ENCODE data around the gene CD72.

The CD72 gene

GRCh38 chr9:35568196-35568595 is 50.0 kb downstream of the CD72 start:
- H3K36me3 Mint-ChIP-seq (ENCODE audit: low read depth) = no peaks in the 10 kb centered on the region
- H3K27ac Mint-ChIP-seq = no peak overlapping the region
- no peaks in the 10 kb centered on the region for H3K9me3 Mint-ChIP-seq
- peaks cover 34% of the 10 kb centered on the region for H3K4me1 Mint-ChIP-seq
- TF ChIP-seq CTCF (IDR thresholded peaks at IDR 0.05; ENCODE audit: unreplicated experiment in 3 of 3) = no peak
- no peaks in the 10 kb centered on the region for H3K27me3 Mint-ChIP-seq (ENCODE audit: low read depth)
- no peak overlapping the region for H3K4me3 Mint-ChIP-seq

DNA sequence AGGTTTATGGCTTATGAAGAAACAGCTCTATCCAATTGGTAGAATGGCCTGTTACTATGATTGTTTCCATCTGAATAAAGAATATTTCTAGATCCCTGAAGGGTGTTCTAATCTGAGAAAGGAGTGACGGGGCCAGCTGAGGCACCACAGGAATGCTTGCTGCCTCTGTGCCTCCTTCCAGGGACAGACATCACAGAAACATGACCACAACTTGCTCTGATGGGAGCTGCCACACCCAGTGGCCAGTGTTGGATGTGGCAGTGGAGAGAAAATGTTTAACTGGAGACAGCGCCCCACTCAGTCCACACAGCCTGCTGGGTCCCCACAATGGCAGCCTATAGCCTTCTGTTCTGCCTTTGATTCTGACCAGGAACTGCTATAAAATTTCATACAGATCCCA is 51.8 kb downstream of the CD72 start:
- no peaks in the 10 kb centered on the region for H3K36me3 Mint-ChIP-seq (ENCODE audit: low read depth)
- H3K4me3 Mint-ChIP-seq = no peak overlapping the region
- TF ChIP-seq CTCF (IDR thresholded peaks at IDR 0.05; ENCODE audit: unreplicated experiment in 3 of 3) = no peak
- peaks cover 35% of the 10 kb centered on the region for H3K4me1 Mint-ChIP-seq
- peaks cover 4% of the 10 kb centered on the region for H3K27me3 Mint-ChIP-seq (ENCODE audit: low read depth)
- H3K9me3 Mint-ChIP-seq = no peaks in the 10 kb centered on the region
- H3K27ac Mint-ChIP-seq = peak overlapping the region; percentile 1 to 9 (median 8)

GRCh38 chr9:35564658-35565061 is 53.6 kb downstream of the CD72 start:
- peak overlapping the region in 1 of 3 experiments; percentile 42 for H3K27ac Mint-ChIP-seq
- H3K27me3 Mint-ChIP-seq (ENCODE audit: low read depth) = peaks cover 4% of the 10 kb centered on the region
- H3K36me3 Mint-ChIP-seq (ENCODE audit: low read depth) = no peaks in the 10 kb centered on the region
- TF ChIP-seq CTCF (IDR thresholded peaks at IDR 0.05; ENCODE audit: unreplicated experiment in 3 of 3) = no peak
- H3K4me3 Mint-ChIP-seq = no peak overlapping the region
- H3K9me3 Mint-ChIP-seq = no peaks in the 10 kb centered on the region
- peaks cover 35% of the 10 kb centered on the region for H3K4me1 Mint-ChIP-seq

GRCh38 chr9:35563791-35564197 is 54.4 kb downstream of the CD72 start:
- H3K9me3 Mint-ChIP-seq = no peaks in the 10 kb centered on the region

DNA sequence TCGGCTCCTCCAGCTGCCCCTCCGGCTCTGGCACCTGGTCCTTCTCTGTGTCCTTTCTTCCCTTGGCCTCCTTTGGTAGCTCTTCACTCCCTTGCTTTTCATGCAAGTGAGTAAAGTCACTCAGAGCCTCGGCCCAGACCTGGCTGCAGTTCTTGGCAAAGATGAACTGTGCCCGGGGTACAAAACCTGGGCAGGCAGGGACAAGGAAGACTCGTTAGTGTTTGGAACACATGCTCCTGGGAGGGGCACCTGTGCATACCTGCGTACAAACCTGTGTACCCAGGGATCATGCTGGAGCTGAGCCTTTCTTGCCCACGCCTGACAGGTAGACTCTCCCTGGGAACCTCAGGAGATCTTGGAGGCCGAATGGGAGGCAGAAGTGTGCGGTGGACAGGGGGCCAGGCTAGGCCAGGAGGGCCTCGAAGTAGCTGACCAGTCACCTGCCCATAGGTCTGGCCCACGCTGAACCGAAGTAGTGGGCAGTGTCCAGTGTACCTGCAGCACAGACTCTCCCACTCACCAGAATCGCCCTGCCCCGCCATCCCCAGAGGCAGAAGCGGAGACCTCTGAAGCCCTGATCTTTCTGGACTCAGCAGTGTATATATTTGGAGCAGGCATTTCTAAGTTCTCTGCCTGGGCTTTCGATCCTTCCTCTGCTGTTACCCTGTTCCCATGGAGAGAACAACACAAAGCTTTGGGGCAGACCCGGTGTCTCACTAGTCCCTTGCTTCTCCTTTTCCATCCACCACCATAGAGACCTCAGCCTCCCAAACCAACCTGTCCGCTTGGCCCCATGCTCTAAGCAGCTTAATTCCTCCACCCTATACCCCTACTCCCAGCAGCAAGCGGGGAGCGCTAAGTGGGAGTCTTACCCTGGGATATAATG is 55.1 kb downstream of the CD72 start:
- Mint-ChIP-seq H3K4me1 (peaks cover 35% of the 10 kb centered on the region), H3K36me3 (ENCODE audit: low read depth) (peaks cover 10% of the 10 kb centered on the region), H3K4me3 (no peak overlapping the region), H3K27me3 (ENCODE audit: low read depth) (peaks cover 4% of the 10 kb centered on the region), H3K27ac (peak overlapping the region; percentile 42 to 55 (median 47)), H3K9me3 (no peaks in the 10 kb centered on the region)
- no peak for TF ChIP-seq CTCF (IDR thresholded peaks at IDR 0.05; ENCODE audit: unreplicated experiment in 3 of 3)

More at GRCh38 chr9:35563791-35564197, 54.4 kb downstream of the CD72 start:
- Mint-ChIP-seq H3K4me1 (peaks cover 35% of the 10 kb centered on the region), H3K27me3 (ENCODE audit: low read depth) (peaks cover 4% of the 10 kb centered on the region), H3K27ac (peak overlapping the region; percentile 42 to 55 (median 47)), H3K36me3 (ENCODE audit: low read depth) (peaks cover 4% of the 10 kb centered on the region), H3K4me3 (no peak overlapping the region)
- no peak for TF ChIP-seq CTCF (IDR thresholded peaks at IDR 0.05; ENCODE audit: unreplicated experiment in 3 of 3)

Data from nephron (organoid).